Erythroblast (primary cell): ENCODE data around the gene SLC9C2.

Experiments
- GATA1 ChIP-seq: IDR thresholded peaks from 2 replicates; pipeline ENCODE4 v1.6.1; 2011; ENCODE audit warnings: low read depth, mild to moderate bottlenecking, control low read depth, low read length, moderate library complexity
- POLR2A ChIP-seq: IDR thresholded peaks from 2 replicates; pipeline ENCODE4 v1.6.1; 2011; ENCODE audit warnings: mild to moderate bottlenecking, low read length

DNA sequence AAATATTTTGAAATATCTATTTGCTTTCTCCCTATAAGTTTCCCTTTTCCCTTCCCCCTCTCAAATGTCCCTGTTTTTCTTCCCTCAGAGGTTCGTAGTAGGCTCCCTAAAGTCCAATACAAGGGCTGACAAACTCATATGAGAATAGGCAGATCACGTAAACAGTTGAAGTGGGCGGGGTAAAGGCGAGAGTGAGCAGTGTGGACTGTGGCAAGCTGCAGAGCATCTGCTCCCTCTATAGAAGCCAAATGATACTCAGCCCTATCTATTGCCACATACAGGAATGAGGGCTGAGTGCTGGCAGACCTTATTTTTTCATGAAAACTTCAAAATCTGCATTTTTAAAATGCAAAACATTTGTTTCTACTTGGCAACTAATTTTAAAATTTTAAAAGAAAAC, 99.5 kb downstream of the SLC9C2 start:
- TF ChIP-seq POLR2A, result no peak
- TF ChIP-seq GATA1, result no peak
